AG09309 (cell line): ENCODE data around the gene PRPSAP1.

Experiments used
- DNase-seq: peaks from one replicate; pipeline ENCODE4 v3.0.0-alpha.2; 2010; ENCODE audit warnings: low read depth
- H3K4me3 ChIP-seq: 2 replicates; pipeline ENCODE4 v1.5.1; 2011; ENCODE audit warnings: mild to moderate bottlenecking, low read depth, low read length, moderate library complexity; ENCODE audit not compliant: control insufficient read depth
- TF ChIP-seq, protein P1 (sequence below): IDR thresholded peaks from 2 replicates; pipeline ENCODE4 v1.5.1; 2011; ENCODE audit warnings: mild to moderate bottlenecking, low read depth, low read length, inconsistent platforms; ENCODE audit not compliant: insufficient read depth, control insufficient read depth; ENCODE audit errors: missing control alignments

The PRPSAP1 gene

DNA sequence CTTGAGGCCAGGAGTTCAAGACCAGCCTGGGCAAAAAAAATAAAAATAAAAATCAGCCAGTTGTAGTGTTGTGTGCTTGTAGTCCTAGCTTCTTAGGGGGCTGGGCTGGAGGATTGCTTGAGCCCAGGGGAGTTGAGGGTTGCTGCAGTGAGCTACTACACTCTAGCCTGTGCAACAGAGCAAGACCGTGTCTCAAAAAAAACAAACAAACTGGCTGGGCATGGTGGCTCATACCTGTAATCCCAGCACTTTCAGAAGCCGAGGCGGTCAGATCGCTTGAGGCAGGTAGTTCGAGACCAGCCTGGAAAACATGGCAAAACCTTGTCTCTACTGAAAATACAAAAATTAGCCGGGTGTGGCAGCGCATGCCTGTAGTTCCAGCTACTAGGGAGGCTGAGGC, 93.5 kb downstream of the PRPSAP1 start:
- H3K4me3 ChIP-seq = no peak overlapping the region
- TF ChIP-seq, protein P1, sequence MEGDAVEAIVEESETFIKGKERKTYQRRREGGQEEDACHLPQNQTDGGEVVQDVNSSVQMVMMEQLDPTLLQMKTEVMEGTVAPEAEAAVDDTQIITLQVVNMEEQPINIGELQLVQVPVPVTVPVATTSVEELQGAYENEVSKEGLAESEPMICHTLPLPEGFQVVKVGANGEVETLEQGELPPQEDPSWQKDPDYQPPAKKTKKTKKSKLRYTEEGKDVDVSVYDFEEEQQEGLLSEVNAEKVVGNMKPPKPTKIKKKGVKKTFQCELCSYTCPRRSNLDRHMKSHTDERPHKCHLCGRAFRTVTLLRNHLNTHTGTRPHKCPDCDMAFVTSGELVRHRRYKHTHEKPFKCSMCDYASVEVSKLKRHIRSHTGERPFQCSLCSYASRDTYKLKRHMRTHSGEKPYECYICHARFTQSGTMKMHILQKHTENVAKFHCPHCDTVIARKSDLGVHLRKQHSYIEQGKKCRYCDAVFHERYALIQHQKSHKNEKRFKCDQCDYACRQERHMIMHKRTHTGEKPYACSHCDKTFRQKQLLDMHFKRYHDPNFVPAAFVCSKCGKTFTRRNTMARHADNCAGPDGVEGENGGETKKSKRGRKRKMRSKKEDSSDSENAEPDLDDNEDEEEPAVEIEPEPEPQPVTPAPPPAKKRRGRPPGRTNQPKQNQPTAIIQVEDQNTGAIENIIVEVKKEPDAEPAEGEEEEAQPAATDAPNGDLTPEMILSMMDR = no peak
- DNase-seq = no peak
